Adipocyte (in vitro differentiated cells): ENCODE results near the gene ANKRD20A1.
"Not testable (repeated sequence)": the region's sequence is repeated elsewhere in the genome, so short reads cannot be mapped to it uniquely, and the experiment has no call there.

Experiments used
- DNase-seq: peaks from one replicate; pipeline ENCODE4 v3.0.0-alpha.2; 2015; ENCODE audit warnings: low read depth
- H3K27me3 ChIP-seq: replicated peaks from 2 replicates; pipeline ENCODE4 v1.7.0; 2013; ENCODE audit warnings: mild to moderate bottlenecking, low read length, moderate library complexity; ENCODE audit not compliant: control insufficient read depth, insufficient read depth
- H3K36me3 ChIP-seq: 2 replicates; pipeline ENCODE4 v1.7.0; 2013; ENCODE audit warnings: low read length, mild to moderate bottlenecking, moderate library complexity; ENCODE audit not compliant: control insufficient read depth, insufficient read depth, severe bottlenecking
- H3K4me1 ChIP-seq: 2 replicates; pipeline ENCODE4 v1.7.0; 2013; ENCODE audit warnings: mild to moderate bottlenecking, low read length, moderate library complexity; ENCODE audit not compliant: control insufficient read depth, insufficient read depth
- H3K4me3 ChIP-seq: 2 replicates; pipeline ENCODE4 v1.7.0; 2013; ENCODE audit warnings: mild to moderate bottlenecking, low read length, moderate library complexity
- H3K9ac ChIP-seq: 2 replicates; pipeline ENCODE4 v1.7.0; 2013; ENCODE audit warnings: mild to moderate bottlenecking, low read length, moderate library complexity
- H3K9me3 ChIP-seq: 2 replicates; pipeline ENCODE4 v1.7.0; 2013; ENCODE audit warnings: mild to moderate bottlenecking, low read length, moderate library complexity; ENCODE audit not compliant: control insufficient read depth

The ANKRD20A1 gene

DNA sequence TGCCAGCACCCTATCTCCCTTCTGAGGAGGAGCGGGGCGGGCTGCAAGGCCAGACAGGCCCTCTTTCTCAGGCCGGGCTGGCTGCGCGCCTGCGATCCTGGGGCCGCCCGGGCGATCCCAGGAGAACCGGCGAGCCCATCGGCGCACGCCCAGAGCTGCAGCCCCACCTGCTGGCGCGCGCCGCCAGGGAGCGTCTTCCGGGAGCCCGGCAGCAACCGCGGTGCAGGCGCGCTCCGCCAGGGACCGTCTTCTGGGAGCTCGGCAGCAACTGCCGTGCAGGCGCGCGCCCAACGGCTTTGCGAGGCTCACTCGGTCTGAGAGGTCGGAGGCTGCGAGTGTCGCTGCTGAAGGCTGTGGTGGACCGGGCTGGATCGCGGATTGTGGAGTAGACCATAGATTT, at the start of gene ANKRD20A1:
ANKRD20A1 (plus strand) TSS at position 61 of the 400 bp plus-strand sequence. CDS start 496 bp downstream, outside the sequence.
- not testable (repeated sequence) for DNase-seq, H3K27me3 ChIP-seq, H3K9ac ChIP-seq, H3K4me3 ChIP-seq, H3K9me3 ChIP-seq, H3K4me1 ChIP-seq, H3K36me3 ChIP-seq

DNA sequence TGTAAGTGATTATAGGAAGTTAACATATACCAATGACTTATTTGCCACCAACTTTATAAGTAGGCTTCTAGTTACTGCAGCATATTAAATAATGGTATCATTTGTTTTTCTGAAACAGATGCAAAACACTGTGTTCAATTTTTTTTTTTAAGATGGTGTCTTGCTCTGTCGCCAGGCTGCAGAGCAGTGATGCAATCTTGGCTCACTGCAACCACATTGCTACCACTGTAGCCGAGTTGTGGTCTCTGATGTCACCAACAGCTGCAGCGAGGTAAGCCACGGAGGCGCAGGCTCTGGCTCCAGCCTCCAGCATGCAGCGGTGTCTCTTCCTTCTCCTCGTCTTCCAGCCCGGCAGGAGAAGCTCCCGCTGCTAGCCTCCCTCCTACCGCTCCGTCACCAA, 26.6 kb upstream of the ANKRD20A1 start:
- H3K4me3 ChIP-seq, H3K9me3 ChIP-seq, H3K36me3 ChIP-seq, DNase-seq, H3K9ac ChIP-seq, H3K27me3 ChIP-seq, H3K4me1 ChIP-seq: not testable (repeated sequence)
